HEK293 (cell line): ENCODE measurements around the gene SIRPB2.

Experiments used
- ZNF211 ChIP-seq: fragments of 450-650 bp; formaldehyde crosslinking; IDR thresholded peaks from 2 replicates; pipeline ENCODE4 v1.5.1; 2016; ENCODE audit warnings: low read depth, missing biosample characterization, missing genetic modification characterization
- ZNF626 ChIP-seq: fragments of 450-650 bp; sonication (Bioruptor Pico); formaldehyde crosslinking; IDR thresholded peaks from 2 replicates; pipeline ENCODE4 v1.5.1; 2018; ENCODE audit warnings: missing biosample characterization, missing genetic modification characterization, inconsistent platforms
- ZNF701 ChIP-seq: fragments of 450-650 bp; formaldehyde crosslinking; IDR thresholded peaks from 2 replicates; pipeline ENCODE4 v1.5.1; 2016; ENCODE audit warnings: missing biosample characterization, missing genetic modification characterization

DNA sequence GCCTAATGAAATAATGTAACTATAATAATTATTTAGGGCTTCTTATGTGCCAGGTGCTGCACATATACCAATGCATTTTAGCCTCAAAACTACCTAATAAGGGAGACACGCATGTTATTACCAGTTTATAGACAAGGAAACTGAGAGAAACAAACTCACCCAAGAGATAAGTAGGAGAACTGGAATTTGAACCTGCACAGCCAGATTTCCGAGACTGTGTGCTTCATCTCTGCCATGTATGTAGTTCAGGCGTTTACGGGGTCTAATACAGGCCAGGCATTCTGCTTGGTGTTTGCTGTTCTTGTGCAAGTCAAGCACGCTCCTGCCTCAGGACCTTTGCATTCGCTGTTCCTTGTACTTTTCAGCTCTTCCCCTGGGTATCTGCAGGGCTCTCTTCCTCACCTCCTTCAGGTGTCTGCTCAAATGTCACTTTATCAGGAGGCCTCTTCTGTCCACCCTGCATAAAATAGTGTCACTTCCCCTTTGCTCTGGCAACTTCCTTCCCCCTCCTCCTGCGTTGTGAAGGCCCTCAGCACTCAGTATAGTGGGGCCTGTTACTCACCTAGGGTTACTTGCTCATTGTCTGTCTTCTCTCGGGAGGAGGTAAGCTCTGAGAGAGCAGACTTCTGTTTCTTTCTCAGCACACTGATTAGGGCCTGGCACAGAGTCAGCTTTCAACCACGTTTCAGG lies 18.5 kb downstream of the SIRPB2 start:
- TF ChIP-seq ZNF701 (tag by site-specific recombination) (no peak), ZNF211 (no peak), ZNF626 (no peak)
